Panc1 (cell line): ENCODE data around the gene TNRC6A. TPM values are rescaled to one million over a fixed set of nuclear protein-coding genes. Genes with fewer than 3 reads are reported as not detected.
A peak's percentile ranks its signal among the peaks of the same experiment; 100 is the strongest.

Experiments used
- ATAC-seq: fragments of 200-7000 bp; cut with Tn5 transposase; 2 replicates; pipeline ENCODE4 v1.9.1; 2020; ENCODE audit warnings: mild to moderate bottlenecking, moderate library complexity
- BruUV-seq: library from RNA; stranded (reverse); fragments of 400-500 nt; replicated peaks from 2 replicates; lab custom pipeline; 2021; lab: Mats Ljungman, UMichigan
- CTCF ChIA-PET: fragments of 300-600 bp; sonication (Branson Sonifier 250); formaldehyde crosslinking; loops from one replicate; lab custom pipeline; 2022; ENCODE audit warnings: antibody characterized with exemption; lab: Charles Lee
- POLR2A ChIA-PET: fragments of 300-600 bp; sonication (Branson Sonifier 250); formaldehyde crosslinking; loops from one replicate; lab custom pipeline; 2022; ENCODE audit warnings: antibody characterized with exemption; lab: Charles Lee
- DNase-seq: peaks from one replicate; pipeline ENCODE4 v3.0.0-alpha.2; 2010; ENCODE audit warnings: low read depth, low spot score
- H3K27ac ChIP-seq: 2 replicates; pipeline ENCODE4 v1.5.1; 2011; ENCODE audit warnings: mild to moderate bottlenecking, low read length, inconsistent platforms
- H3K27me3 ChIP-seq: fragments of 200-500 bp; sonication (Bioruptor generic); 2 replicates; pipeline ENCODE4 v1.6.0; 2014; ENCODE audit warnings: low read length, inconsistent platforms; ENCODE audit not compliant: control insufficient read depth, insufficient read depth
- H3K36me3 ChIP-seq: fragments of 200-500 bp; sonication (Bioruptor generic); 2 replicates; pipeline ENCODE4 v1.5.1; 2014; ENCODE audit warnings: inconsistent platforms, mild to moderate bottlenecking, low read length, moderate library complexity; ENCODE audit not compliant: control insufficient read depth, insufficient read depth
- H3K4me1 ChIP-seq: 2 replicates; pipeline ENCODE4 v1.5.1; 2011; ENCODE audit warnings: inconsistent platforms, mild to moderate bottlenecking, low read length, moderate library complexity; ENCODE audit not compliant: control insufficient read depth, insufficient read depth
- H3K4me3 ChIP-seq, 2 experiments: 2 replicates each; pipeline ENCODE4 v1.5.1; 2011 to 2012; ENCODE audit warnings: low read depth in 2 of 2, low read length in 2 of 2, mild to moderate bottlenecking in 2 of 2, inconsistent platforms in 1 of 2, moderate library complexity in 1 of 2
- H3K9me3 ChIP-seq: fragments of 200-500 bp; sonication (Bioruptor generic); 2 replicates; pipeline ENCODE4 v1.5.1; 2014; ENCODE audit warnings: low read depth, mild to moderate bottlenecking, inconsistent platforms, low read length, moderate library complexity; ENCODE audit not compliant: control insufficient read depth, insufficient read depth
- CTCF ChIP-seq: fragments of 450-650 bp; IDR thresholded peaks from 2 replicates; pipeline ENCODE4 v1.5.1; 2017; ENCODE audit warnings: mild to moderate bottlenecking
- POLR2AphosphoS5 ChIP-seq: IDR thresholded peaks from 2 replicates; pipeline ENCODE4 v1.6.1; 2012; ENCODE audit warnings: mild to moderate bottlenecking, low read depth, low read length, moderate library complexity
- REST ChIP-seq, 2 experiments: IDR thresholded peaks; 2 replicates each; pipeline ENCODE4 v1.6.1; 2011 to 2012; ENCODE audit warnings: low read depth in 2 of 2, control low read depth in 1 of 2, low read length in 1 of 2, mild to moderate bottlenecking in 1 of 2, moderate library complexity in 1 of 2; ENCODE audit not compliant: insufficient read depth in 1 of 2
- SIN3A ChIP-seq: IDR thresholded peaks from 2 replicates; pipeline ENCODE4 v1.6.1; 2012; ENCODE audit warnings: low read depth, mild to moderate bottlenecking, low read length, moderate library complexity, borderline replicate concordance; ENCODE audit not compliant: insufficient read depth
- TCF7L2 ChIP-seq: IDR thresholded peaks from 2 replicates; pipeline ENCODE4 v1.6.1; 2011; ENCODE audit warnings: mild to moderate bottlenecking, low read depth, low read length, inconsistent platforms
- in situ Hi-C: cut with HindIII; loops from 2 replicates; pipeline ENCODE4 v1.10.0; 2016; ENCODE audit warnings: low sequenced_read_pairs, low pct_unique_long_range_greater_than_20kb
- intact Hi-C: fragments of 100-400 bp; cut with micrococcal nuclease; formaldehyde crosslinking; loops from one replicate; pipeline ENCODE4 v1.10.0; 2022; ENCODE audit not compliant: unreplicated experiment
- total RNA-seq: library from RNA; stranded (reverse); gene quantifications from one replicate; pipeline ENCODE4 v1.2.1, GENCODE V29; 2021; ENCODE audit not compliant: unreplicated experiment

TNRC6A gene
- total RNA-seq, 1 experiment from 2014 or later: 53.6 TPM

GRCh38 chr16:24858219-24859041 is 129.0 kb downstream of the TNRC6A start:
- DNase-seq (no peak), ATAC-seq (no peak)
- intact Hi-C loops: no loop called here
- Histone ChIP-seq H3K27ac (no peak overlapping the region), H3K27me3 (no peaks in the 10 kb centered on the region), H3K4me1 (peaks cover 15% of the 10 kb centered on the region), H3K9me3 (peaks cover 1% of the 10 kb centered on the region; the same call in 1 of the 2 replicates), H3K4me3 (no peak overlapping the region), H3K36me3 (no peaks in the 10 kb centered on the region)
- ChIA-PET POLR2A (no interaction called here), CTCF (no interaction called here)
- TF ChIP-seq SIN3A (no peak), TCF7L2 (no peak), CTCF (no peak), REST (IDR thresholded peaks at IDR 0.05; ENCODE audit: insufficient read depth in 1 of 2, low read depth in 2 of 2, low read length in 1 of 2) (peak; percentile 98 to 99)
- in situ Hi-C loops: no loop called here
- no TSS peak for BruUV-seq

GRCh38 chr16:24861461-24861860 is 132.0 kb downstream of the TNRC6A start:
- H3K4me3 ChIP-seq: no peak overlapping the region
- BruUV-seq: no TSS peak
- H3K9me3 ChIP-seq: peaks cover 9% of the 10 kb centered on the region; the same call in 1 of the 2 replicates
- no peaks in the 10 kb centered on the region for H3K27me3 ChIP-seq
- DNase-seq (no peak), ATAC-seq (no peak)
- H3K4me1 ChIP-seq: no peaks in the 10 kb centered on the region
- in situ Hi-C loops (no loop called here), intact Hi-C loops (no loop called here)
- no peak for TF ChIP-seq TCF7L2
- TF ChIP-seq CTCF: no peak
- TF ChIP-seq POLR2AphosphoS5: no peak
- no peak for TF ChIP-seq SIN3A
- TF ChIP-seq REST (IDR thresholded peaks at IDR 0.05; ENCODE audit: insufficient read depth in 1 of 2, low read depth in 2 of 2, low read length in 1 of 2): no peak
- ChIA-PET POLR2A (no interaction called here), CTCF (no interaction called here)
- H3K36me3 ChIP-seq: no peaks in the 10 kb centered on the region
- H3K27ac ChIP-seq: no peak overlapping the region
